A549 (cell line): Measurements from ENCODE around the gene PPP2R5C. TPM values are rescaled to one million over a fixed set of nuclear protein-coding genes. Genes with fewer than 3 reads are reported as not detected.

Experiments used
- ATAC-seq, 2 experiments: fragments of 200-7000 bp in 1 of 2; fragments of >200 bp in 1 of 2; cut with Nextera tagmentation in 1 of 2; cut with Tn5 transposase in 1 of 2; 3 replicates each; pipeline versions ENCODE4 v1.8.0 to v1.9.1; 2018 to 2020; ENCODE audit warnings: mild to moderate bottlenecking in 1 of 2, moderate library complexity in 1 of 2
- CTCF ChIA-PET: fragments of 300-600 bp; sonication (Branson Sonifier 250); formaldehyde crosslinking; extraction: SDS; loops from one replicate; lab custom pipeline; 2021; ENCODE audit warnings: antibody characterized with exemption, inconsistent platforms; lab: Yijun Ruan, JAX
- POLR2A ChIA-PET: fragments of 350-600 bp; formaldehyde crosslinking; extraction: SDS; loops from one replicate; lab custom pipeline; 2021; ENCODE audit warnings: antibody characterized with exemption, inconsistent platforms; lab: Yijun Ruan, JAX
- DNase-seq, 2 experiments: peaks; one replicate each; pipeline versions ENCODE4 v3.0.0 to v3.0.0-alpha.2; 2011 to 2016; ENCODE audit warnings: low read depth in 1 of 2, low spot score in 1 of 2
- FAIRE-seq: peaks from 2 replicates; lab custom pipeline; 2011; peaks lifted over from hg19 to GRCh38; lab: Jason Lieb, UNC
- H3K27ac ChIP-seq, 2 experiments: fragments of >200 bp; sonication (Bioruptor Twin); formaldehyde crosslinking; 3 replicates each; pipeline ENCODE4 v1.5.1; 2016 to 2017
- H3K4me1 ChIP-seq: fragments of >200 bp; sonication (Bioruptor Twin); formaldehyde crosslinking; 3 replicates; pipeline ENCODE4 v1.6.1; 2016
- H3K4me2 ChIP-seq: fragments of >200 bp; sonication (Bioruptor Twin); formaldehyde crosslinking; 3 replicates; pipeline ENCODE4 v1.6.1; 2016
- H3K4me3 ChIP-seq: fragments of >200 bp; sonication (Bioruptor Twin); formaldehyde crosslinking; 3 replicates; pipeline ENCODE4 v1.5.1; 2016
- H3K9me3 ChIP-seq: fragments of >200 bp; sonication (Bioruptor Twin); formaldehyde crosslinking; 3 replicates; pipeline ENCODE4 v1.6.1; 2016
- BCL3 ChIP-seq: fragments of >200 bp; sonication (Bioruptor Twin); formaldehyde crosslinking; IDR thresholded peaks from 3 replicates; pipeline ENCODE4 v1.6.1; 2016
- CBX2 ChIP-seq: fragments of 200-600 bp; sonication (generic); IDR thresholded peaks from 2 replicates; pipeline ENCODE4 v1.6.1; 2016; ENCODE audit warnings: low read depth, mild to moderate bottlenecking, borderline replicate concordance
- CBX8 ChIP-seq: fragments of 200-600 bp; sonication (generic); IDR thresholded peaks from 2 replicates; pipeline ENCODE4 v1.6.1; 2016
- CHD4 ChIP-seq: fragments of 200-600 bp; sonication (generic); IDR thresholded peaks from 2 replicates; pipeline ENCODE4 v1.6.1; 2016; ENCODE audit warnings: antibody characterized with exemption, mild to moderate bottlenecking, borderline replicate concordance
- EHMT2 ChIP-seq: fragments of 200-600 bp; sonication (generic); IDR thresholded peaks from 2 replicates; pipeline ENCODE4 v1.6.1; 2016; ENCODE audit warnings: antibody characterized with exemption, low read depth, mild to moderate bottlenecking, moderate library complexity
- EP300 ChIP-seq, 2 experiments: fragments of >200 bp; sonication (Bioruptor Twin); formaldehyde crosslinking; IDR thresholded peaks; 2 replicates in 1 of 2; 3 replicates in 1 of 2; pipeline ENCODE4 v1.6.1; 2016 to 2017
- HDAC2 ChIP-seq: fragments of 200-600 bp; sonication (generic); IDR thresholded peaks from 2 replicates; pipeline ENCODE4 v1.6.1; 2016
- HEYL ChIP-seq: fragments of 250-450 bp; sonication (Bioruptor Pico); IDR thresholded peaks from 2 replicates; pipeline ENCODE4 v1.8.0; 2021; ENCODE audit warnings: mild to moderate bottlenecking, moderate library complexity
- MAFK ChIP-seq: fragments of 450-650 bp; IDR thresholded peaks from 2 replicates; pipeline ENCODE4 v1.6.1; 2014; ENCODE audit not compliant: partially characterized antibody
- MYC ChIP-seq: IDR thresholded peaks from 2 replicates; pipeline ENCODE4 v1.6.1; 2012; ENCODE audit warnings: mild to moderate bottlenecking, inconsistent platforms, low read length, improper control_type of control experiment, borderline replicate concordance
- PBX3 ChIP-seq: IDR thresholded peaks from 2 replicates; pipeline ENCODE4 v1.6.1; 2012
- PHF8 ChIP-seq: fragments of 200-600 bp; sonication (generic); IDR thresholded peaks from 2 replicates; pipeline ENCODE4 v1.6.1; 2016; ENCODE audit warnings: low read depth, mild to moderate bottlenecking, antibody characterized with exemption, moderate library complexity, borderline replicate concordance
- RARB ChIP-seq: fragments of 250-450 bp; sonication (Bioruptor Pico); IDR thresholded peaks from 2 replicates; pipeline ENCODE4 v1.8.0; 2021; ENCODE audit warnings: mild to moderate bottlenecking, moderate library complexity
- REST ChIP-seq: fragments of 200-600 bp; sonication (generic); IDR thresholded peaks from 2 replicates; pipeline ENCODE4 v1.6.1; 2016; ENCODE audit warnings: antibody characterized with exemption, mild to moderate bottlenecking, moderate library complexity
- RFX5 ChIP-seq: fragments of 450-650 bp; IDR thresholded peaks from 2 replicates; pipeline ENCODE4 v1.7.1; 2014; ENCODE audit warnings: antibody characterized with exemption, mild to moderate bottlenecking, moderate library complexity
- RNF2 ChIP-seq: fragments of 200-600 bp; sonication (generic); IDR thresholded peaks from 2 replicates; pipeline ENCODE4 v1.6.1; 2016; ENCODE audit warnings: low read depth, mild to moderate bottlenecking, antibody characterized with exemption, moderate library complexity, borderline replicate concordance
- TFCP2L1 ChIP-seq: fragments of 250-450 bp; sonication (Bioruptor Pico); IDR thresholded peaks from 2 replicates; pipeline ENCODE4 v1.5.0; 2021; ENCODE audit warnings: mild to moderate bottlenecking
- TP53 ChIP-seq: fragments of 250-450 bp; sonication (Bioruptor Pico); IDR thresholded peaks from 2 replicates; pipeline ENCODE4 v1.5.0; 2021; ENCODE audit warnings: mild to moderate bottlenecking, moderate library complexity
- ZFP36 ChIP-seq: fragments of 450-650 bp; IDR thresholded peaks from 2 replicates; pipeline ENCODE4 v1.6.1; 2014; ENCODE audit warnings: borderline replicate concordance; ENCODE audit not compliant: partially characterized antibody
- WGBS: methylation state at CpG from one replicate; pipeline ENCODE4 v1.1.6; 2017; ENCODE audit errors: missing lambda C conversion rate; 5-methylcytosine and 5-hydroxymethylcytosine counted together
- polyA plus RNA-seq, 4 experiments: library from polyadenylated mRNA; depleted of rRNA in 3 of 4; stranded (reverse); fragments of >200 nt; fragmentation: RNase III in 1 of 4; extraction: RNeasy Plus Mini Kit Qiagen cat#74134 plus additional on column Dnase treatment in 1 of 4; gene quantifications; 2 replicates in 3 of 4; 3 replicates in 1 of 4; pipeline ENCODE4 v1.2.3, GENCODE V29; 2011 to 2017

The PPP2R5C gene
- polyA plus RNA-seq, 2 of the 4 experiments (the other 2 are of a cell fraction) = 74.8 to 150 TPM

GRCh38 chr14:101788016-101788635 lies 26.6 kb downstream of the PPP2R5C start (continued):
- TF ChIP-seq CHD4 = no peak
- no peak for TF ChIP-seq ZFP36
- no peak for TF ChIP-seq EP300 (IDR thresholded peaks at IDR 0.05)
- TF ChIP-seq HDAC2 = no peak
- TF ChIP-seq CBX8 = no peak
- no peak for TF ChIP-seq HEYL (CRISPR knock-in tag)
- TF ChIP-seq BCL3 = no peak
- no peak for TF ChIP-seq MYC
- TF ChIP-seq, all 56 proteins: peak for 0

- Histone ChIP-seq H3K4me3 (no peak overlapping the region), H3K4me2 (no peak overlapping the region), H3K9me3 (no peaks in the 10 kb centered on the region), H3K4me1 (no peaks in the 10 kb centered on the region; the same call in 2 of the 3 replicates), H3K27ac (no peak overlapping the region)
- POLR2A ChIA-PET = no interaction called here
- ATAC-seq = no peak
- no peak for FAIRE-seq
- 80% methylated on average over 6 of the region's 6 CpGs for WGBS
- no peak for DNase-seq
- CTCF ChIA-PET = no interaction called here
- TF ChIP-seq BCL3 = no peak
- peak; percentile 82 for TF ChIP-seq MAFK
Measured at GRCh38 chr14:101789222-101789621, 27.7 kb downstream of the PPP2R5C start.

- no peak for DNase-seq
- WGBS = 92% methylated on average over 7 of the region's 7 CpGs
- TF ChIP-seq CBX2 (no peak), TFCP2L1 (CRISPR knock-in tag) (no peak), PBX3 (no peak), TP53 (CRISPR knock-in tag) (no peak), RFX5 (no peak), RARB (CRISPR knock-in tag) (no peak), REST (no peak), EHMT2 (no peak), RNF2 (no peak), PHF8 (no peak), EP300 (IDR thresholded peaks at IDR 0.05) (no peak)
- POLR2A ChIA-PET = no interaction called here
- no peaks in the 10 kb centered on the region for H3K9me3 ChIP-seq
- FAIRE-seq = no peak
- no peak overlapping the region for H3K27ac ChIP-seq
- no peak overlapping the region for H3K4me2 ChIP-seq
- no peak overlapping the region for H3K4me3 ChIP-seq
- no peak for ATAC-seq
- H3K4me1 ChIP-seq = no peaks in the 10 kb centered on the region; the same call in 2 of the 3 replicates
- CTCF ChIA-PET = interaction anchor here (1.5 kb wide), 2 partner anchors 17 to 19 kb away, joined by 3 to 11 read pairs; no protein-coding TSS in a partner anchor
Measured at GRCh38 chr14:101790232-101790631, 28.7 kb downstream of the PPP2R5C start.
